T-helper 2 cell treated with Interferon-gamma antibody and Interleukin-4, amounts not matched to agents 5 μg/mL and 100 μg/mL, for 36 hours (primary cell): ENCODE data around the gene LYAR.
"Not testable (repeated sequence)": the region's sequence is repeated elsewhere in the genome, so short reads cannot be mapped to it uniquely, and the experiment has no call there.

ENCODE experiments used
- DNase-seq: peaks from one replicate; pipeline ENCODE4 v3.0.0; 2021; ENCODE audit warnings: low spot score
- H3K27ac Mint-ChIP-seq: one replicate; pipeline ENCODE4 v1.8.0; 2021; ENCODE audit warnings: mild to moderate bottlenecking, mixed read lengths
- H3K27me3 Mint-ChIP-seq: one replicate; pipeline ENCODE4 v1.8.0; 2021; ENCODE audit warnings: low read depth, mixed read lengths
- H3K36me3 Mint-ChIP-seq: one replicate; pipeline ENCODE4 v1.8.0; 2021; ENCODE audit warnings: low read depth, mixed read lengths
- H3K4me1 Mint-ChIP-seq: one replicate; pipeline ENCODE4 v1.8.0; 2021; ENCODE audit warnings: low read depth, mixed read lengths
- H3K4me3 Mint-ChIP-seq: one replicate; pipeline ENCODE4 v1.8.0; 2022; ENCODE audit warnings: mild to moderate bottlenecking, moderate library complexity, mixed read lengths
- H3K9me3 Mint-ChIP-seq: one replicate; pipeline ENCODE4 v1.8.0; 2021; ENCODE audit warnings: mixed read lengths

LYAR gene

GRCh38 chr4:4260185-4260751 is 29.7 kb downstream of the LYAR start:
- Mint-ChIP-seq H3K9me3 (no peaks in the 10 kb centered on the region), H3K27me3 (peaks cover 2% of the 10 kb centered on the region), H3K4me1 (no peaks in the 10 kb centered on the region), H3K27ac (no peak overlapping the region), H3K36me3 (no peaks in the 10 kb centered on the region), H3K4me3 (no peak overlapping the region)
- no peak for DNase-seq

GRCh38 chr4:4259484-4260100 is 30.4 kb downstream of the LYAR start:
- no peak for DNase-seq
- Mint-ChIP-seq H3K27ac (no peak overlapping the region), H3K27me3 (peaks cover 2% of the 10 kb centered on the region), H3K4me1 (no peaks in the 10 kb centered on the region), H3K9me3 (no peaks in the 10 kb centered on the region), H3K4me3 (no peak overlapping the region), H3K36me3 (no peaks in the 10 kb centered on the region)

- H3K27ac Mint-ChIP-seq, H3K9me3 Mint-ChIP-seq, H3K36me3 Mint-ChIP-seq, DNase-seq, H3K27me3 Mint-ChIP-seq, H3K4me3 Mint-ChIP-seq, H3K4me1 Mint-ChIP-seq: not testable (repeated sequence)
These were observed 32.2 kb downstream of the LYAR start for GRCh38 chr4:4257705-4258104.

- no peak overlapping the region for H3K4me3 Mint-ChIP-seq
- H3K36me3 Mint-ChIP-seq, result no peaks in the 10 kb centered on the region
- H3K27ac Mint-ChIP-seq, result no peak overlapping the region
- no peaks in the 10 kb centered on the region for H3K4me1 Mint-ChIP-seq
- DNase-seq, result no peak
- no peaks in the 10 kb centered on the region for H3K9me3 Mint-ChIP-seq
- peaks cover 2% of the 10 kb centered on the region for H3K27me3 Mint-ChIP-seq
These were observed 33.2 kb downstream of the LYAR start for GRCh38 chr4:4256799-4257198.

GRCh38 chr4:4254666-4255065 is 35.3 kb downstream of the LYAR start:
- H3K27me3 Mint-ChIP-seq, result peaks cover 2% of the 10 kb centered on the region
- no peak overlapping the region for H3K4me3 Mint-ChIP-seq
- no peaks in the 10 kb centered on the region for H3K36me3 Mint-ChIP-seq
- no peaks in the 10 kb centered on the region for H3K4me1 Mint-ChIP-seq
- no peaks in the 10 kb centered on the region for H3K9me3 Mint-ChIP-seq
- H3K27ac Mint-ChIP-seq, result no peak overlapping the region
- DNase-seq, result no peak

- Mint-ChIP-seq H3K4me3 (no peak overlapping the region), H3K27me3 (peaks cover 2% of the 10 kb centered on the region), H3K36me3 (no peaks in the 10 kb centered on the region), H3K9me3 (no peaks in the 10 kb centered on the region), H3K4me1 (no peaks in the 10 kb centered on the region), H3K27ac (no peak overlapping the region)
- DNase-seq, result no peak
These were observed 35.8 kb downstream of the LYAR start for GRCh38 chr4:4254199-4254598.

- Mint-ChIP-seq H3K4me1 (peaks cover 13% of the 10 kb centered on the region), H3K27ac (no peak overlapping the region), H3K27me3 (no peaks in the 10 kb centered on the region), H3K4me3 (peak overlapping the region; percentile 28), H3K9me3 (no peaks in the 10 kb centered on the region), H3K36me3 (peaks cover 10% of the 10 kb centered on the region)
- no peak for DNase-seq
These were observed 40.1 kb downstream of the LYAR start for GRCh38 chr4:4249866-4250265.

- Mint-ChIP-seq H3K4me1 (peaks cover 13% of the 10 kb centered on the region), H3K36me3 (peaks cover 10% of the 10 kb centered on the region), H3K4me3 (peak overlapping the region; percentile 95)
- not testable (repeated sequence) for H3K27ac Mint-ChIP-seq, H3K27me3 Mint-ChIP-seq, DNase-seq, H3K9me3 Mint-ChIP-seq
These were observed 40.6 kb downstream of the LYAR start for GRCh38 chr4:4249342-4249741.

- no peak for DNase-seq
These were observed 41.1 kb downstream of the LYAR start for GRCh38 chr4:4248885-4249203.

GRCh38 chr4:4248029-4248884 is 41.7 kb downstream of the LYAR start, which contains the start of gene TMEM128:
Gene TMEM128 (minus strand): TSS chr4:4248223. CDS start chr4:4248202, 21 bp downstream.
- peak within 1 kb of the TSS; percentile 97 for H3K27ac Mint-ChIP-seq
- no peaks in the 10 kb centered on the region for H3K9me3 Mint-ChIP-seq
- H3K4me1 Mint-ChIP-seq, result peaks cover 13% of the 10 kb centered on the region
- H3K27me3 Mint-ChIP-seq, result no peaks in the 10 kb centered on the region
- H3K36me3 Mint-ChIP-seq, result peaks cover 10% of the 10 kb centered on the region
- peak; percentile 91 for DNase-seq
- H3K4me3 Mint-ChIP-seq, result peak within 1 kb of the TSS; percentile 95

More at GRCh38 chr4:4248885-4249203, 41.1 kb downstream of the LYAR start:
- H3K4me3 Mint-ChIP-seq, result peak overlapping the region; percentile 95
- peak overlapping the region; percentile 97 for H3K27ac Mint-ChIP-seq
- peaks cover 10% of the 10 kb centered on the region for H3K36me3 Mint-ChIP-seq
- no peaks in the 10 kb centered on the region for H3K27me3 Mint-ChIP-seq
- peaks cover 13% of the 10 kb centered on the region for H3K4me1 Mint-ChIP-seq
- H3K9me3 Mint-ChIP-seq, result no peaks in the 10 kb centered on the region

- H3K27ac Mint-ChIP-seq, result peak overlapping the region; percentile 97
- H3K36me3 Mint-ChIP-seq, result peaks cover 10% of the 10 kb centered on the region
- peaks cover 13% of the 10 kb centered on the region for H3K4me1 Mint-ChIP-seq
- DNase-seq, result no peak
- peak overlapping the region; percentile 95 for H3K4me3 Mint-ChIP-seq
- no peaks in the 10 kb centered on the region for H3K9me3 Mint-ChIP-seq
- no peaks in the 10 kb centered on the region for H3K27me3 Mint-ChIP-seq
These were observed 42.3 kb downstream of the LYAR start for GRCh38 chr4:4247696-4248028.

- Mint-ChIP-seq H3K4me1 (peaks cover 13% of the 10 kb centered on the region), H3K9me3 (no peaks in the 10 kb centered on the region), H3K27ac (peak overlapping the region; percentile 11), H3K4me3 (no peak overlapping the region), H3K36me3 (peaks cover 17% of the 10 kb centered on the region), H3K27me3 (no peaks in the 10 kb centered on the region)
- DNase-seq, result no peak
These were observed 44.8 kb downstream of the LYAR start for GRCh38 chr4:4245172-4245571.

- not testable (repeated sequence) for DNase-seq, H3K4me1 Mint-ChIP-seq, H3K9me3 Mint-ChIP-seq, H3K4me3 Mint-ChIP-seq, H3K27me3 Mint-ChIP-seq, H3K27ac Mint-ChIP-seq
- peaks cover 26% of the 10 kb centered on the region for H3K36me3 Mint-ChIP-seq
These were observed 50.4 kb downstream of the LYAR start for GRCh38 chr4:4239551-4239950.

- Mint-ChIP-seq H3K4me1 (no peaks in the 10 kb centered on the region), H3K4me3 (no peak overlapping the region), H3K27me3 (peaks cover 7% of the 10 kb centered on the region), H3K9me3 (no peaks in the 10 kb centered on the region), H3K27ac (no peak overlapping the region), H3K36me3 (peaks cover 7% of the 10 kb centered on the region)
- no peak for DNase-seq
These were observed 56.3 kb downstream of the LYAR start for GRCh38 chr4:4233610-4234009.
